CD4-positive, alpha-beta memory T cell (primary cell): ENCODE results near the gene BTLA. TPM values are rescaled to one million over a fixed set of nuclear protein-coding genes. Genes with fewer than 3 reads are reported as not detected.
A peak's percentile ranks its signal among the peaks of the same experiment; 100 is the strongest.

Experiments used
- CTCF ChIA-PET: fragments of 350-600 bp; sonication (Branson Sonifier 250); formaldehyde crosslinking; loops from one replicate; lab custom pipeline; 2021; ENCODE audit warnings: inconsistent platforms; ENCODE audit not compliant: partially characterized antibody; lab: Charles Lee
- POLR2A ChIA-PET: fragments of 350-600 bp; sonication (Branson Sonifier 250); formaldehyde crosslinking; loops from one replicate; lab custom pipeline; 2021; ENCODE audit not compliant: partially characterized antibody; lab: Charles Lee
- DNase-seq, 5 donors: peaks; one replicate each; pipeline versions ENCODE4 v3.0.0 to v3.0.0-alpha.2; 2020 to 2022; ENCODE audit warnings: mixed read lengths in 1 of 5
- H3K27ac ChIP-seq: one replicate; pipeline ENCODE4 v1.7.0; 2013; ENCODE audit warnings: low read depth, low read length
- H3K27me3 ChIP-seq: 2 replicates; pipeline ENCODE4 v1.7.0; 2013; ENCODE audit warnings: mild to moderate bottlenecking, low read length, moderate library complexity; ENCODE audit not compliant: insufficient read depth
- H3K36me3 ChIP-seq: 2 replicates; pipeline ENCODE4 v1.7.0; 2013; ENCODE audit warnings: mild to moderate bottlenecking, low read length, moderate library complexity; ENCODE audit not compliant: insufficient read depth
- H3K4me1 ChIP-seq: 2 replicates; pipeline ENCODE4 v1.7.0; 2013; ENCODE audit warnings: mild to moderate bottlenecking, low read length, moderate library complexity; ENCODE audit not compliant: insufficient read depth
- H3K4me3 ChIP-seq, 2 donors: one replicate each; pipeline ENCODE4 v1.7.0; 2013; ENCODE audit warnings: low read length in 2 of 2, mild to moderate bottlenecking in 1 of 2
- H3K9me3 ChIP-seq, 2 donors: one replicate each; pipeline ENCODE4 v1.7.0; 2013; ENCODE audit warnings: low read length in 2 of 2, control low read depth in 1 of 2; ENCODE audit not compliant: control insufficient read depth in 1 of 2
- H3K27ac Mint-ChIP-seq, 7 donors: one replicate each; pipeline ENCODE4 v1.8.0; 2020 to 2021; ENCODE audit warnings: mixed read lengths in 7 of 7, mild to moderate bottlenecking in 6 of 7, inconsistent platforms in 3 of 7, moderate library complexity in 3 of 7
- H3K27me3 Mint-ChIP-seq, 2 donors: one replicate each; pipeline ENCODE4 v1.8.0; 2020 to 2021; ENCODE audit warnings: mixed read lengths in 2 of 2
- H3K36me3 Mint-ChIP-seq, 2 donors: one replicate each; pipeline ENCODE4 v1.8.0; 2020 to 2021; ENCODE audit warnings: mixed read lengths in 2 of 2, inconsistent platforms in 1 of 2, mild to moderate bottlenecking in 1 of 2
- H3K4me1 Mint-ChIP-seq, 4 donors: one replicate each; pipeline ENCODE4 v1.8.0; 2020 to 2021; ENCODE audit warnings: mixed read lengths in 4 of 4, mild to moderate bottlenecking in 1 of 4
- H3K4me3 Mint-ChIP-seq, 8 donors: one replicate each; pipeline ENCODE4 v1.8.0; 2020 to 2021; ENCODE audit warnings: mixed read lengths in 8 of 8, mild to moderate bottlenecking in 7 of 8, moderate library complexity in 6 of 8, inconsistent platforms in 3 of 8
- H3K9me3 Mint-ChIP-seq, 8 donors: one replicate each; pipeline ENCODE4 v1.8.0; 2020 to 2021; ENCODE audit warnings: mixed read lengths in 8 of 8, mild to moderate bottlenecking in 5 of 8, inconsistent platforms in 3 of 8, moderate library complexity in 1 of 8
- intact Hi-C: fragments of 100-400 bp; cut with micrococcal nuclease; formaldehyde crosslinking; loops from one replicate; pipeline ENCODE4 v1.15.1; 2023
- polyA plus RNA-seq, 2 donors: library from polyadenylated mRNA; unstranded; fragments of 300-500 nt; fragmentation: Illumina TruSeq; gene quantifications; one replicate each; pipeline ENCODE4 v1.2.3, GENCODE V29; 2021
- total RNA-seq, 2 experiments: library from RNA; stranded (reverse); gene quantifications; one replicate each; pipeline ENCODE4 v1.2.3, GENCODE V29; 2021

BTLA gene
- total and polyA plus RNA-seq, 4 experiments from 2014 or later = 17.5 to 24.9 (median 20.8) TPM

DNA sequence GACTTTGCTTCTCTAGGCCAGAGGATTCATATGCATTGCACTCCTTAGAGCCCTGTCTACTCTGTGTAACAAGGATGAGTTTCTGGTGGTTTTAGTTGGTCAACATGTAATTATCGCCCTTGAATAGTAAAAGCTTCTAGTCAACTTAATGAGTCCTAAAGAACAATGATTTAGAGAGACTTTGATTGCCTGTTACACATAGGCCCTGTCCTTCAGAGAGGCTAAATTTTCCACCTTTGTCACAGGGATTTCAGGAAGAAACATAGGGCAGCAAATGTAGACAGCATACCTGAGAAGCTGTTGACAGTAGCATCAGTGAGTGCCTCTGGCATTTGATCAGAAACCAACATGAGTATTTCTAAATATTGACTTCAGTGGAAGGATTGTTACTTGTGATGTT is 7.1 kb downstream of the BTLA start:
- Mint-ChIP-seq H3K27ac (peak overlapping the region in 5 of 7 donors; percentile 11 to 80 (median 39)), H3K4me3 (peak overlapping the region in 7 of 8 donors; percentile 9 to 94 (median 62)), H3K4me1 (peaks cover 67 to 88% (median 78%) of the 10 kb centered on the region in 4 donors), H3K9me3 (no peaks in the 10 kb centered on the region), H3K27me3 (no peaks in the 10 kb centered on the region), H3K36me3 (peaks cover 9 to 32% of the 10 kb centered on the region in 2 donors)
- intact Hi-C loops = no loop called here
- H3K4me1 ChIP-seq = peaks cover 79% of the 10 kb centered on the region
- DNase-seq = no peak
- ChIA-PET CTCF (interaction anchor here (1.0 kb wide), 1 partner anchor 19 kb away, joined by 3 read pairs; no protein-coding TSS in a partner anchor), POLR2A (interaction anchor here (1.0 to 1.5 kb wide), 3 partner anchors 13 to 31 kb away, joined by 3 to 6 read pairs (median 3); no protein-coding TSS in a partner anchor)
- no peaks in the 10 kb centered on the region for H3K27me3 ChIP-seq
- H3K27ac ChIP-seq = no peak overlapping the region
- no peaks in the 10 kb centered on the region for H3K36me3 ChIP-seq
- no peak overlapping the region for H3K4me3 ChIP-seq
- no peaks in the 10 kb centered on the region for H3K9me3 ChIP-seq

- Mint-ChIP-seq H3K4me3 (peak overlapping the region in 7 of 8 donors; percentile 53 to 94 (median 66)), H3K4me1 (peaks cover 63 to 85% (median 74%) of the 10 kb centered on the region in 4 donors), H3K9me3 (no peaks in the 10 kb centered on the region), H3K27ac (peak overlapping the region; percentile 31 to 86 (median 65)), H3K36me3 (peaks cover 9 to 32% of the 10 kb centered on the region in 2 donors), H3K27me3 (no peaks in the 10 kb centered on the region)
- POLR2A ChIA-PET = interaction anchor here (1.4 to 5.4 kb wide), 3 partner anchors 8 to 30 kb away, joined by 3 to 32 read pairs (median 6); partner anchors contain the start of gene BTLA
- Histone ChIP-seq H3K4me1 (peaks cover 74% of the 10 kb centered on the region), H3K27ac (no peak overlapping the region), H3K9me3 (no peaks in the 10 kb centered on the region), H3K4me3 (no peak overlapping the region), H3K36me3 (no peaks in the 10 kb centered on the region), H3K27me3 (no peaks in the 10 kb centered on the region)
- intact Hi-C loops = no loop called here
- CTCF ChIA-PET = no interaction called here
- no peak for DNase-seq
Observed at GRCh38 chr3:112491373-112491772, 7.9 kb downstream of the BTLA start.

DNA sequence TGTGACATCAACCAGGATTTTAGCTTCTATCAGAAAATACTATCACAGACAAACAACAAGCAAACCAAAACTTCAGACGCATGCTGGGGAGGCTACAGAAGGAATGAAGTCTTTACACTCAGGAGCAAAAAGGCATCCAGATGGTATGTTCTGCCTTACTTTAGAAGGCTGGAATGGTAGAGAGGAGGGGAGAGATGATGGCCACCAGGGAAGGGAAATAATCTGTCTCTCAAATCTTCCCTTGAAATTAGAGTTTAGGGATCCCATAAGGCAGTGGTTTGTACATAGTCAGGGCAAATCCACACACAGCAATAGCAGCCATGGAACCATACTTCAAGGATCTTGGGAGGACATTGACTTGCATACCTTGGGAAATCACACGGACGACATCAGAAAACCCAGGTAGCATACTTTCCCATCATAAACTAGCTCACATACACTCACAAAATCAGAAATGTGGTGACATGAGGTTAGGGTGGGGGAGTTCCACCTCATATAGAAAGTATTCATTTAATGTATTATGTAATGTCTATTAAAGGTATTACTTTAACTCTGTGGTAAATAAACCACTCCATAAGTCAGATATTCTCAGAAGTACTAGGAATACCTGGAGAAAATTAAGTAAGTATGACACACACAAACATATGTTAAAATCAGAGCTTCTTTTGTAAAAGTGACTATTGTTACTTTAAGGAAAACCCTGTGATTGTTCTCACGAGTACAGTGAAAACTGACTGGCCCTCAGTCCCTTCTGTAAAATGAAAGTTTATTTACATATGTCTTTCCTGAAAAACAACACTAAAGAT is 9.4 kb downstream of the BTLA start:
- Mint-ChIP-seq H3K4me3 (peak overlapping the region in 6 of 8 donors; percentile 48 to 94 (median 68)), H3K27ac (peak overlapping the region; percentile 44 to 93 (median 80)), H3K9me3 (no peaks in the 10 kb centered on the region), H3K36me3 (peaks cover 13 to 25% of the 10 kb centered on the region in 2 donors), H3K4me1 (peaks cover 51 to 71% (median 60%) of the 10 kb centered on the region in 4 donors), H3K27me3 (no peaks in the 10 kb centered on the region)
- H3K4me1 ChIP-seq = peaks cover 59% of the 10 kb centered on the region
- H3K9me3 ChIP-seq = no peaks in the 10 kb centered on the region
- intact Hi-C loops = no loop called here
- ChIA-PET POLR2A (interaction anchor here (1.3 to 5.4 kb wide), 3 partner anchors 9 to 12 kb away, joined by 3 to 32 read pairs (median 3); partner anchors contain the start of gene BTLA), CTCF (interaction anchor here (0.6 to 2.2 kb wide), 4 partner anchors 9 to 55 kb away, joined by 3 to 12 read pairs (median 4); partner anchors contain the start of gene BTLA)
- DNase-seq = no peak
- H3K36me3 ChIP-seq = no peaks in the 10 kb centered on the region
- no peak overlapping the region for H3K27ac ChIP-seq
- no peaks in the 10 kb centered on the region for H3K27me3 ChIP-seq
- H3K4me3 ChIP-seq = no peak overlapping the region

DNA sequence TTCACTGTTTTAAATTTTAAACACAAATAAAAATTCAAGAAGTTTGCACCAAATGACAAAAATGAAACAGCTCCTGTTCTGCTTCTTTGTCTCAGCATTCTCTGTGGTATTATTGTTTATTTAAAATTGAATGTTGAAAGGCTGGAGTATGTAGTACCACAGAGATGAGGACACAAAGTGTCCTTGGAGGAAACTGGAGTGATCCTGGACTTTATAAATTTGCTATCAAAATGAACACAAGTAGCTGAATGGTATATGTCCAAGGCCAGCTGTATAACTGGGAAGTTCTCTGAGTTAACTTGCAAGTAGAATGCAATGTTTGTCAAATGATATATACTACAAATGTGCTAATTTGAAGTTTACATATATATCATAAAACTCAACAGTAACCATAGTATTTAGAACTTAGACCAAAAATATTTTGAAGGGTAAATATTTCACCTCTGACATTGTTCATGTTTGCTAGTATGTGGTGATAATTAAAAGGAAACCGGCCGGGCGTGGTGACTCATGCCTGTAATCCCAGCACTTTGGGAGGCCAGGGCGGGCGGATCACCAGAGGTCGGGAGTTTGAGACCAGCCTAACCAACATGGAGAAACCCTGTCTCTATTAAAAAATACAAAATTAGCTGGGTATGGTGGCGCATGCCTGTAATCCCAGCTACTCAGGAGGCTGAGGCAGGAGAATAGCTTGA is 12.3 kb downstream of the BTLA start:
- H3K27me3 Mint-ChIP-seq = no peaks in the 10 kb centered on the region
- H3K4me3 Mint-ChIP-seq = no peak overlapping the region
- no peaks in the 10 kb centered on the region for H3K27me3 ChIP-seq
- H3K4me1 Mint-ChIP-seq = peaks cover 47 to 71% (median 59%) of the 10 kb centered on the region in 4 donors
- no peak overlapping the region for H3K27ac ChIP-seq
- peaks cover 57% of the 10 kb centered on the region for H3K4me1 ChIP-seq
- no peak for DNase-seq
- peaks cover 3% of the 10 kb centered on the region for H3K36me3 ChIP-seq
- no peak overlapping the region for H3K4me3 ChIP-seq
- ChIA-PET POLR2A (interaction anchor here (5.4 kb wide), 1 partner anchor 12 kb away, joined by 32 read pairs; the partner anchor contains the start of gene BTLA), CTCF (no interaction called here)
- peaks cover 7 to 18% of the 10 kb centered on the region in 2 donors for H3K36me3 Mint-ChIP-seq
- H3K27ac Mint-ChIP-seq = peak overlapping the region in 1 of 7 donors; percentile 17
- H3K9me3 ChIP-seq = no peaks in the 10 kb centered on the region
- no peaks in the 10 kb centered on the region for H3K9me3 Mint-ChIP-seq
- intact Hi-C loops = no loop called here

- ChIA-PET POLR2A (no interaction called here), CTCF (interaction anchor here (1.0 kb wide), 1 partner anchor 18 kb away, joined by 3 read pairs; no protein-coding TSS in a partner anchor)
- Histone ChIP-seq H3K36me3 (peaks cover 3% of the 10 kb centered on the region), H3K4me3 (no peak overlapping the region), H3K9me3 (no peaks in the 10 kb centered on the region), H3K27ac (no peak overlapping the region), H3K27me3 (no peaks in the 10 kb centered on the region), H3K4me1 (peaks cover 47% of the 10 kb centered on the region)
- H3K4me1 Mint-ChIP-seq = peaks cover 40 to 71% (median 55%) of the 10 kb centered on the region in 4 donors
- peak overlapping the region in 4 of 7 donors; percentile 8 to 73 (median 68) for H3K27ac Mint-ChIP-seq
- intact Hi-C loops = no loop called here
- H3K9me3 Mint-ChIP-seq = no peaks in the 10 kb centered on the region
- DNase-seq = no peak
- peak overlapping the region in 2 of 8 donors; percentile 13 to 63 for H3K4me3 Mint-ChIP-seq
- no peaks in the 10 kb centered on the region for H3K27me3 Mint-ChIP-seq
- peaks cover 22 to 27% of the 10 kb centered on the region in 2 donors for H3K36me3 Mint-ChIP-seq
Observed at GRCh38 chr3:112484352-112484751, 14.9 kb downstream of the BTLA start.

DNA sequence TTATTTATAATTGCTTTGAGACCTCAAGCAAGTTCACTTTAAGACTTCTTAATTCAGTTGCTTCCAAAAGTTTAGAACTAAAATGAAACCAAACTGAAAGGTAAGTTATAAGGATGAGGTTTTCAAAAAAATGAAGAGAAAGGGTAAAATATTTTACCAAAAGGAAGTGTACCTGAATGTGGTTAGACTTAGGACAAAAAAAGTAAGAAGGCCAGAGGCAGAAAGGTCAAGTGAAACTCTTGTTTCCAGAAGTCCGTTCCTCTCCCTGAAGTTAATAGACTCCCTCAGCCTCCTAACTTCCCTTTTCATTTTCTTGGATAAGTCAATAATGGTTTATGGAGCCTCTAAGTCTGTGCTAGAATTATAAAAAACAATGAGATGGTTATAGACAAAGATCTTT is 16.6 kb downstream of the BTLA start:
- no peaks in the 10 kb centered on the region for H3K27me3 ChIP-seq
- intact Hi-C loops = no loop called here
- Mint-ChIP-seq H3K4me1 (peaks cover 37 to 65% (median 53%) of the 10 kb centered on the region in 4 donors), H3K4me3 (peak overlapping the region in 7 of 8 donors; percentile 39 to 86 (median 63)), H3K36me3 (peaks cover 31 to 36% of the 10 kb centered on the region in 2 donors), H3K27me3 (no peaks in the 10 kb centered on the region), H3K9me3 (no peaks in the 10 kb centered on the region), H3K27ac (peak overlapping the region; percentile 33 to 90 (median 74))
- no peak overlapping the region for H3K4me3 ChIP-seq
- CTCF ChIA-PET = interaction anchor here (1.1 kb wide), 1 partner anchor 10 kb away, joined by 4 read pairs; no protein-coding TSS in a partner anchor
- no peaks in the 10 kb centered on the region for H3K9me3 ChIP-seq
- no peak for DNase-seq
- H3K36me3 ChIP-seq = peaks cover 3% of the 10 kb centered on the region
- POLR2A ChIA-PET = no interaction called here
- peaks cover 46% of the 10 kb centered on the region for H3K4me1 ChIP-seq
- no peak overlapping the region for H3K27ac ChIP-seq
